ENCODE results near the gene GPS2.

DNA sequence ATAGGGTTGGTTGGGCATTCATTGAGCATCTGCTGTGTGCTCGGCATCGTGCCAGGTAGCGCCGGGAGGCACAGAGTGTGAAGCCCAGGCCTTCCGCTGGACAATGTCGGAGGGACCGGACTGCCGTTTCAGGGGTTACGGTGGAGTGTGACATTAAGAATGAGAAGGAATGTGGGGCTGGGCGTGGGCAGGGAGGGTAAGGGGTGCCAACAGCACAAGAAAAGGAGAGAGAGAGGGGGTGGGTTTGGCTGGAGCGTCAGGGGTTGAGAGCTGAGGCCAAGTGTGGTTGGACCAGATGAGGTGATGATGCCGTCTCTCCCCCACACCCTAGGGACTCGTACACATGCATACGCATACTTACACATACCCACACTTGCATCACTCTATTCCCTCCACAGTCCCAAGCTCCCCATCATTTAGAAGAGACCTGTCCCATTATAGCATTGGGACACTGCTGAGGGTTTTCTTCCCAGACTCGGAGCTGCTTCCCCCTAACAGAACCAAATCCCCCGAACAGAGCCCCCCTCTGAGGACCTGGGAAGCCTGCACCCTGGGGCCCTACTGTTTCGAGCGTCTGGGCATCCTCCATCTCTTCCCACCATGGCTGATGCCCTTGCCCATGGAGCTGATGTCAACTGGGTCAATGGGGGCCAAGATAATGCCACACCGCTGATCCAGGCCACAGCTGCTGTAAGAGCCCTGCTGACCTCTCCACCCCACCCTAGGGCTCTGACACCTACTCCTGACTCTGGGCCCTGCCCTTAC lies 33.5 kb upstream of the GPS2 start:
- no peak for TF ChIP-seq SMC3 (IDR thresholded peaks at IDR 0.05; ENCODE audit: low read depth, low read length)
- TF ChIP-seq, protein P1, sequence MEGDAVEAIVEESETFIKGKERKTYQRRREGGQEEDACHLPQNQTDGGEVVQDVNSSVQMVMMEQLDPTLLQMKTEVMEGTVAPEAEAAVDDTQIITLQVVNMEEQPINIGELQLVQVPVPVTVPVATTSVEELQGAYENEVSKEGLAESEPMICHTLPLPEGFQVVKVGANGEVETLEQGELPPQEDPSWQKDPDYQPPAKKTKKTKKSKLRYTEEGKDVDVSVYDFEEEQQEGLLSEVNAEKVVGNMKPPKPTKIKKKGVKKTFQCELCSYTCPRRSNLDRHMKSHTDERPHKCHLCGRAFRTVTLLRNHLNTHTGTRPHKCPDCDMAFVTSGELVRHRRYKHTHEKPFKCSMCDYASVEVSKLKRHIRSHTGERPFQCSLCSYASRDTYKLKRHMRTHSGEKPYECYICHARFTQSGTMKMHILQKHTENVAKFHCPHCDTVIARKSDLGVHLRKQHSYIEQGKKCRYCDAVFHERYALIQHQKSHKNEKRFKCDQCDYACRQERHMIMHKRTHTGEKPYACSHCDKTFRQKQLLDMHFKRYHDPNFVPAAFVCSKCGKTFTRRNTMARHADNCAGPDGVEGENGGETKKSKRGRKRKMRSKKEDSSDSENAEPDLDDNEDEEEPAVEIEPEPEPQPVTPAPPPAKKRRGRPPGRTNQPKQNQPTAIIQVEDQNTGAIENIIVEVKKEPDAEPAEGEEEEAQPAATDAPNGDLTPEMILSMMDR (conservative IDR thresholded peaks at IDR 0.05; ENCODE audit: low read depth, low read length): no peak
- TF ChIP-seq MXI1 (IDR thresholded peaks at IDR 0.05; ENCODE audit: borderline replicate concordance, low read depth, low read length): no peak
- TF ChIP-seq FOS (IDR thresholded peaks at IDR 0.05; ENCODE audit: low read depth, low read length): no peak
- TF ChIP-seq RFX5 (IDR thresholded peaks at IDR 0.05; ENCODE audit: low read depth, low read length): no peak
- TF ChIP-seq RCOR1 (IDR thresholded peaks at IDR 0.05; ENCODE audit: insufficient replicate concordance, low read length): no peak
- no peak for TF ChIP-seq NFE2L2 (IDR thresholded peaks at IDR 0.05; ENCODE audit: low read depth, low read length)
- TF ChIP-seq RAD21 (IDR thresholded peaks at IDR 0.05; ENCODE audit: low read length): no peak
- TF ChIP-seq CEBPB (IDR thresholded peaks at IDR 0.05; ENCODE audit: low read depth, low read length): peak; percentile 48; the same call in 1 of the 2 replicates
- no peak for TF ChIP-seq POLR2A (IDR thresholded peaks at IDR 0.05; ENCODE audit: low read depth, low read length)
- no peak for TF ChIP-seq BHLHE40 (IDR thresholded peaks at IDR 0.05; ENCODE audit: low read depth, low read length)
- TF ChIP-seq, protein P2, sequence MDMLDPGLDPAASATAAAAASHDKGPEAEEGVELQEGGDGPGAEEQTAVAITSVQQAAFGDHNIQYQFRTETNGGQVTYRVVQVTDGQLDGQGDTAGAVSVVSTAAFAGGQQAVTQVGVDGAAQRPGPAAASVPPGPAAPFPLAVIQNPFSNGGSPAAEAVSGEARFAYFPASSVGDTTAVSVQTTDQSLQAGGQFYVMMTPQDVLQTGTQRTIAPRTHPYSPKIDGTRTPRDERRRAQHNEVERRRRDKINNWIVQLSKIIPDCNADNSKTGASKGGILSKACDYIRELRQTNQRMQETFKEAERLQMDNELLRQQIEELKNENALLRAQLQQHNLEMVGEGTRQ (IDR thresholded peaks at IDR 0.05; ENCODE audit: low read depth, low read length): no peak

Measured in IMR-90 (cell line).